NOMO-1 treated with DMSO at 0.1 percent for 48 hours (cell line): ENCODE measurements around the gene ERP29.
A peak's percentile ranks its signal among the peaks of the same experiment; 100 is the strongest.
"Not testable (repeated sequence)": the region's sequence is repeated elsewhere in the genome, so short reads cannot be mapped to it uniquely, and the experiment has no call there.

Experiments used
- DNase-seq: peaks from one replicate; lab custom pipeline; 2025; ENCODE audit not compliant: unreplicated experiment; lab: John Stamatoyannopoulos, UW

ERP29 gene

DNA sequence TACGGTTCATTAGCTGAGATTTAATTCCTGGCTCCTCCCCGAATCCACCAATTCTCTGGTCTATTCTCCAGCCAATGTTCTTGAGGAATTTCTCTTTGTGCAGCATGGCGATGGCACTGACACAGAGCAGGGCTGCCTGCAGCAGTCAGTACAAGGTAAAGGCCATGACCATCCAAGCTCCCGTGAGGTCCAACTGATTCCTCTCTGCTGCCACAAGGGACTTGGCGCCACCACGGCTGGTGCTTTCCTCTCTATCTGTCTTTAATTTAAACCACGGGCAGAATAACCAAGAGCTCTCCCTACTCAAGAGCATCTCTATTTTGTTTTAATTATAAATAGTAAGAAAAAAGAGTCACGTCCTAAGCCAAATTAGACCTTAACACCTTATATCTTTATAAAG is 12.4 kb upstream of the ERP29 start:
- no peak for DNase-seq

GRCh38 chr12:112001576-112001975 is 11.7 kb upstream of the ERP29 start:
- no peak for DNase-seq

DNA sequence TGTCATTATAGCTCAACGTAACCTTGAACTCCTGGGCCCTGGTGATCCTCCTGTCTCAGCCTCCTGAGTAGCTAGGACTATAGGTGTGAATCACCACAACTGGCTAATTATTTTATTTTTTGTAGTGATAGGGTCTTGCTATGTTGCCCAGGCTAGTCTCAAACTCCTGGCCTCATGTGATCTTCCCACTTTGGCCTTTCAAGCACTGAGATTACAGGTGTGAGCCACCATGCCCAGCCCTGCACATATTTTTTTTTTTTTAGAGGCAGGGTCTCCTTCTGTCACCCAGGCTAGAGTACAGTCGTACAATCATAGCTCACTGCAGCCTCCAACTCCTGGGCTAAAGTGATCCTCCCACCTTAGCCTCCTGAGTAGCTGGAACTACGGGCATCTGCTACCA is 9.2 kb upstream of the ERP29 start:
- no peak for DNase-seq

DNA sequence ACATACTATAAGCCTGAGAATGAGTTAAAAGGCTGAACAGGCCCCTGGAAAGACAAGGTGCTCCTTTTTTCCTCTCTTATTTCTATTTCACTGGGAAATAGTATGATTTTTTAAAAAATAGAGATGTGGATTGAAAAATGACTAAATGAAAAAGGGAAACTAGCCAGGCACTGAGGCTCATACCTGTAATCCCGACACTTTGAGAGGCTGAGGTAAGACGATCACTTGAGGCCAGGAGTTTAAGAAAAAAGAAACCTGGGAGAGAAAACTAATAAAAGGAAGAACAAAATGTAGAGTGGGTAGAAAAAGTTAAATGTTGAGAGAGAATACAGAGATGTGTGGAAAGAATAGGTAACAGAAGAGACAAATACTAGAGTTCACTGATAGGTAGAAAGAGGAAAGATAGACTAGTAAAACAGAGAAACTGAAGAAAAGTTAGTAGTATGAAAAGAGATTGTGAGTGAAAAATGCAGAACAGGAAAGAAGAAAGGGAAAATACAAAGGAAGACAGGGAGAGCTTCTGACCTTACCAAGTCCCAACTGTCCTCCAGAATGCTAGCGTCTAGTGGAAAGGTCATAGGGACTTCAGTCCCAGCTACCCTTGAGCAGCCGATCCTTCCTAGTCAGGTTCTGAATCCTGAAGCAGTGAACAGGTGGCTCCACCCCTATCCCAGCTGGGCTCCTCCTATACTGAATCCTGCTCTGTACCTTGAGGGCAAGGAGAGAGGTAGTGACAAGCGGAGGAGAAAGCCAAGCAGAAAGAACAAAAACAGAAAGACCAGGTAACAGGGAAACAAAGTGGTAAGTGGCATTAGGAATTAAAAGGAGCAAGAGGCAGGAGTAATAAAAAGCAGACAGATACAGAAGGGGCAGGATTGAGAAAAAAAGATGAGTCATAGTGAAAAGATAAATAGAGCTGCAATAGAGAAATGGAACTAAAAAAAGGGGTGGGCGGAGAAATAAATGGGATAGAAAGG is 7.5 kb upstream of the ERP29 start:
- DNase-seq = peak; percentile 34

GRCh38 chr12:112007945-112008344 is 5.3 kb upstream of the ERP29 start:
- no peak for DNase-seq

DNA sequence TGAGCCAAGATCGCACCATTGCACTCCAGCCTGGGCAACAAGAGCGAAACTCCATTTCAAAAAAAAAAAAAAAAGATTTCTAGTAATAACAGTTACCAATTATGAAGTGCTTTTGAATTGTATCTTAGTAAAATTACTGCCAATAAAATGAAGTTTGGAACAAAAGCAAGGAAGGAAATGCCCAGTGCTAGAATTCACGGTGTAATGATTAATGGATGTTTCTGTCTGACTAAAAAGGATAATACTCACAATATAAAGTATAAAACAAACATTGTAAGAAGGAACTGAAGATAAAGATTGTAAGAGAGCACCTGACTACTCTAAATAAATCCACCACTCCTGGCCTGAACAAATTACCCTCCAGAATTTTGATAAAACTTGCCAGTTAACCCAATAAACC is 4.3 kb upstream of the ERP29 start:
- DNase-seq = no peak

GRCh38 chr12:112009596-112009995 is 3.6 kb upstream of the ERP29 start:
- DNase-seq = not testable (repeated sequence)

- DNase-seq = no peak
Measured at GRCh38 chr12:112010415-112011344, 2.5 kb upstream of the ERP29 start.

DNA sequence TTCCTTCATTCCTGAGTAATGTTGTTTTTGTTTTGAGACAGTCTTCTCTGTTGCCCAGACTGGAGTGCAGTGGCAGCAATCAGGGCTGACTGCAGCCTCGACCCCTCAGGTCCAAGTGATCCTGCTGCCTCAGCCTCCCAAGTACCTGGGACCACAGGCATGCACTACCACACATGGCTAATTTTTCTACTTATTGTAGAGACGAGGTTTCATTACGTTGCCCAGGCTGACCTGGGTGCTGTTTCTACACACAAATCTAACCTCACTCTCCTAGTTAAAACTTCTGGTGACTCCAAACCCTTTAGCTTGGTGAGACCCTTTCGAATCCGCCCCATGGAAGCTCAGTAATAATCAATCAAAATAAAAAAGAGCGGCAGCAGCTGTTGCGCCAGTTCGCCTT is 1.5 kb upstream of the ERP29 start:
- no peak for DNase-seq

DNA sequence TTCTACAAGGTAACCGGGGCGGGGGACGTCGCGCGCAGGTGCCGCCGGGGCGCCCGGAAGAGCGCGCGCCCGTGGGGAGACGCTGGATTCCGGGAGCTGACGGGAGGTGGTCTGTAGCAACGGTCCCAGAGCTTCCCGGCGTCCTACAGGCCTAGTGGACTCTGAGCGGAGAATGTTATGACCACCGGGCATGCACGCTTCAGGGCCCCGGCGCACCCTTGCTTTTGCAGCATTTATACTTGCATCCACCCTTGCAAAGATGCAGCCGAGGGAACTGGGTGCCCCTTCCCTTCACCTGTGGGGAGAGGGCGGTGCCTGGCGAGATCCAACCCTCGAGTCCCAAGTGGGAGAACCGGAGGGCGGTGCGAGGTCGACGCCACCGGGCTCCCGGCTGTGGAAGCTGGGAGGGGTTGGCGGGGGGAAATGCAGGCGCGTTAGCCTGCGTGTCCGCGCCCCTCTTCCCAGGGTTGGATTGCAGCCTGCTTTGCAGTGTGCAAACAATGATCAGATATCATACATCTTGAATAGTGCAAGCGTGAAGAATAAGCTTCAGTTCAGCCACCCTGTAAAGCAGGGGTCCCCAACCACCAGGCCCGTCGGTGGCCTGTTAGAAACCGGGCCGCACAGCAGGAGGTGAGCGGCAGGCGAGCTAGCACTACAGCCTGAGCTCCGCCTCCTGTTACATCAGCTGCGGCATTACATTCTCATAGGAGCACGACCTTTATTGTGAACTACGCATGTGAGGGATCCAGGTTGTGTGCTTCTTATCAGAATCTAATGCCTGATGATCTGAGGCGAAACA is 576 bp downstream of the ERP29 start:
- peak; percentile 75 for DNase-seq

DNA sequence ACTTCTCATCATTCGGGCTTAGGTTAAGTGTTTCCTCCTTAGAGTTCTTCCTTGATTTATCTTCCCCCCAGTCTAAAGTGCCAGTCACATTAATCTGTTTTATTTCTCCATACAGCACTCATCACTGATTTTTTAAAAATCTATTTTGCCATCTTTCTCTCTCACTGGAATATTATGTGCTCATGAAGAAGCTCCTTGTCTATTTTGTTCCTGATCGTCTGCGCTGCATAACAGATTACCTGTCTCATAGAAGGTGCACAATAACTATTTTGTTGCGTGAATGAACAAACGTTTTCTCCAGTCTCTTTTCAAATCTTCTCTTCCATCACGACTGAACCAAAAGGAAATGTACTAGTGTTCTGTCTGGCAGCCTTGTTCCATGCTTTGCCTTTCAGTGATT is 2.7 kb downstream of the ERP29 start:
- no peak for DNase-seq

DNA sequence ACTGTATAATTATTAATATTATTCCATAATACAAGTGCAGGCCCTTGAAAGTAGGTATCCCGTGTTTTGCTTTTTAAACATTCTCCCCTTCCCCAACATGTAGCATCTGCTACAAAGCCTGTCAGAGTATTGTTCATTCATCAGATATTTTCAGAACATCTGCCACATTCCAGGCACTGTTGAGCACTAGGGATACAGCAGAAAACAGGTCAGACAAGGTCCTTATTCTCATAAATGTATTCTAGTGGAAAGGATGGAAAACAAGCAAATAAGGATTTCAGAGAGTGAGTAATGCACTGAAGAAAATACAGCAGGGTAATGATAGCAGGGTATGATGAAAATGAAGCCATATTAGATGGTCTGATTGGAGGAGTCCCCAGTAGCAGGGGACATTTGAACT is 3.8 kb downstream of the ERP29 start:
- no peak for DNase-seq

DNA sequence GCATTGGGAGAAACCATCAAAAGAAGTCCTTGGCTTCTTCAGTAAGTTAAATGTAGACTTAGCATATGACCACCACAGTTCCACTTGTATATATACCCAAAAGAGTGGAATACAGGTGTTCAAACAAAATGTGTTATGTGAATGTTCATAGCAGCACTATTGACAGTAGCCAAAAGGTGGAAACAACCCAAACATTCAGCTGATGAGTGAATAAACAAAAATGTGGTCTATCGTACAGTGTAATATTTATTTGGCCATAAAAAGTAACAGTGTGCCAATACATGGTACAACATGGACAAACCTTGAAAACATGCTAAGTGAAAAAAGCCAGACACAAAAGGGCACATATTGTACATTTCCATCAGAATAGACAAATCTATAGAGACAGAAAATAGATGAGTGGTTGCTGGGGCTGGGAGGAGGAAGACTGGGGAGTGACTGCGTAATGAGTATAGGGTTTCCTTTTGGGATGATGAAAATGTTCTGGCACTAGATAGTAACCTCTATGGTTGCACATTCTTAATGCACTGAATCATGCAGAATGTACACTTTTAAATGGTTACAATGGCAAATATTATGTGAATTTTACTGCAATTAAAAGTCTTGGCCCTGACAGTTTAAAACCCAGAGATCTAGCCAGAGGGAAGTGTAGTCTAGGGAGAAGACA is 5.5 kb downstream of the ERP29 start:
- DNase-seq = no peak

GRCh38 chr12:112020947-112021457 is 7.8 kb downstream of the ERP29 start:
- no peak for DNase-seq

GRCh38 chr12:112022241-112023016 is 9.2 kb downstream of the ERP29 start:
- no peak for DNase-seq

GRCh38 chr12:112023759-112024396 is 10.7 kb downstream of the ERP29 start:
- DNase-seq = no peak

DNA sequence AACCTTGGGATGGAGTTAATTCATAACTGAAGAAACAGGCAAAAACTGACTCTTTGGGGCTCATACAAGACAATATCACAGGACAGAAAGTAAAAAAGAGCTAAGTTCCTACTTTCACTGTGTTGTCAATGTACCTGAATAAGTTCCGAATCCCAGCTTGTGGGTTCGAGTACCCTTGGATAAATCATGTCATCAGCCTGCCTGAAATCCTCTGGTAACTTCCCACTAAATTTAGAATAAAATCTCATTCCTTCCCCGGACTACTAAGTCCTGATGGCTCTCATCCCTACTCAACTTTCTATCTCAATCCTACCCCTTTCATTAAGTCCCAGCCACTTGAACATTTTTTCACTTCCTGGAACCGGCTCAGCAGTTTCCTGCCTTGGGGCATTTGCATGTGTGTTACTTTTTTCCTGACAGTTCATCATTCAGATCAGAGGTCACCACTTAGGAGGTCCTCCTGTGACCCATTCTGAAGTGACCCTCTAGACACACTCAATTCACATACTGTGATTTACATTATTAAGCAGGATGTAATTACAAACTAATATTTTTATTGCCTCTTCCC is 12.7 kb downstream of the ERP29 start:
- DNase-seq = no peak

DNA sequence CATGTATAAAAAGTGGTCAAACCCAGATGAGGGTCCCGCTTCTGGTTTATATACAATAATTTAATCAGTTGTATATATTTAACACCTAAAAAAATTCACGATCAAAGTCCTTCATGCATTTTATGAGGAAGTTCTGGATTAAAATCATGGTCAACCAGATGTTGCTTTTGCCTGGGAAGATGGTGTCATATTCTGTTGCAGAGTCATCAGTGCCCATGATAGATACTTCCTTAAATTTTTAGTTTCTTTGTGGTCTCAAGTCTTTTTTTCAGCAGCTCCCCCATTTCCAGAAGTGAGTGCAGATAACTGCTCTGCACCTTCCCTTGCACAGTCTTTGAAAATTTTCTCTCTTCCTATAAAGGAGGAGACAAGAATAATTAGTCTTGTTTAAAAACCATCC is 16.1 kb downstream of the ERP29 start:
- peak; percentile 80 for DNase-seq

DNA sequence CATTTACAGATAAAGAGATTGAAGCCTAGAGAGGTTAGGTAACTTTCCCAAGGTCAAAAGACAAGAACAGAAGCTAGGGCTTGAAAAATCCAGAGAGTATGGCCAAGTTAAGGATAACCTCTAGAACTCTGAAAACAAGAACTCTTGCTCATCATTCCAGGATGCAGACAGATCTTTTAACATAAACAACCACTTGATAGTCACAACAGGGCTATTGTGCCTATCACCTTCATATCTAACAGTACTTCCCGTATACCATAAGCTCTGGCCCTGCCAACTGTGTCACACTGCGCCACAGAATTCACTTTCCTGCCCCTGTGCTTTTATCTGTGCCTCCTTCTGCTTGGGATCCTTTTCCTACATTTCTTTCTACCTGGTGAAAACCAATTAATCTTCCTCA is 18.2 kb downstream of the ERP29 start:
- DNase-seq = no peak
